WTC11 (cell line): ENCODE results near the gene GPLD1. TPM values are rescaled to one million over a fixed set of nuclear protein-coding genes. Genes with fewer than 3 reads are reported as not detected.

Source experiments
- ATAC-seq: fragments of 200-7000 bp; cut with Tn5 transposase; 2 replicates; pipeline ENCODE4 v1.10.0; 2021; ENCODE audit warnings: mild to moderate bottlenecking, moderate library complexity
- CTCF ChIA-PET: fragments of 300-600 bp; sonication (Branson Sonifier 250); formaldehyde crosslinking; loops from one replicate; lab custom pipeline; 2021; ENCODE audit warnings: antibody characterized with exemption; lab: Charles Lee
- POLR2A ChIA-PET: fragments of 350-600 bp; sonication (Branson Sonifier 250); formaldehyde crosslinking; loops from one replicate; lab custom pipeline; 2021; ENCODE audit warnings: antibody characterized with exemption; lab: Charles Lee
- DNase-seq: peaks from one replicate; pipeline ENCODE4 v3.0.0; 2021; ENCODE audit warnings: low spot score
- H3K27ac Mint-ChIP-seq: 2 replicates; pipeline ENCODE4 v1.8.0; 2021; ENCODE audit warnings: mixed read lengths
- H3K27me3 Mint-ChIP-seq: 2 replicates; pipeline ENCODE4 v1.8.0; 2021; ENCODE audit warnings: low read depth, mild to moderate bottlenecking, moderate library complexity, mixed read lengths
- H3K36me3 Mint-ChIP-seq: 2 replicates; pipeline ENCODE4 v1.8.0; 2021; ENCODE audit warnings: mixed read lengths
- H3K4me1 Mint-ChIP-seq: 2 replicates; pipeline ENCODE4 v1.8.0; 2022; ENCODE audit warnings: mixed read lengths
- H3K4me3 Mint-ChIP-seq: 2 replicates; pipeline ENCODE4 v1.8.0; 2021; ENCODE audit warnings: mild to moderate bottlenecking, moderate library complexity, mixed read lengths
- H3K9me3 Mint-ChIP-seq: 2 replicates; pipeline ENCODE4 v1.8.0; 2021; ENCODE audit warnings: mixed read lengths
- ARID4B ChIP-seq: sonication (generic); formaldehyde crosslinking; IDR thresholded peaks from 2 replicates; pipeline ENCODE4 v1.8.0; 2023; ENCODE audit warnings: missing genetic modification reagents, mild to moderate bottlenecking, borderline replicate concordance
- CDX4 ChIP-seq: fragments of 250-450 bp; sonication (Bioruptor Pico); IDR thresholded peaks from 2 replicates; pipeline ENCODE4 v1.9.0; 2021; ENCODE audit warnings: moderate library complexity, mild to moderate bottlenecking, inconsistent platforms, borderline replicate concordance
- CREB1 ChIP-seq: sonication (generic); formaldehyde crosslinking; IDR thresholded peaks from 2 replicates; pipeline ENCODE4 v1.8.0; 2023; ENCODE audit warnings: mild to moderate bottlenecking, missing genetic modification reagents
- CREM ChIP-seq: sonication (generic); formaldehyde crosslinking; IDR thresholded peaks from 2 replicates; pipeline ENCODE4 v1.8.1; 2022; ENCODE audit warnings: mild to moderate bottlenecking, missing genetic modification reagents, moderate library complexity
- E2F1 ChIP-seq: sonication (generic); formaldehyde crosslinking; IDR thresholded peaks from 2 replicates; pipeline ENCODE4 v1.8.0; 2022; ENCODE audit warnings: mild to moderate bottlenecking, missing genetic modification reagents
- ELF4 ChIP-seq: sonication (generic); formaldehyde crosslinking; IDR thresholded peaks from 2 replicates; pipeline ENCODE4 v1.8.1; 2022; ENCODE audit warnings: low read depth, mild to moderate bottlenecking, moderate library complexity, missing genetic modification reagents
- EMX1 ChIP-seq: fragments of 250-450 bp; sonication (Bioruptor Pico); IDR thresholded peaks from 2 replicates; pipeline ENCODE4 v1.8.0; 2021; ENCODE audit warnings: mild to moderate bottlenecking
- ERG ChIP-seq: fragments of 250-450 bp; sonication (Bioruptor Pico); IDR thresholded peaks from 2 replicates; pipeline ENCODE4 v1.8.0; 2021; ENCODE audit warnings: mild to moderate bottlenecking
- FOXP1 ChIP-seq: sonication (generic); formaldehyde crosslinking; IDR thresholded peaks from 2 replicates; pipeline ENCODE4 v1.8.0; 2022; ENCODE audit warnings: missing genetic modification reagents, mild to moderate bottlenecking, moderate library complexity, borderline replicate concordance
- IRF1 ChIP-seq: sonication (generic); formaldehyde crosslinking; IDR thresholded peaks from 2 replicates; pipeline ENCODE4 v1.8.0; 2023; ENCODE audit warnings: missing genetic modification reagents
- MYBL2 ChIP-seq: sonication (generic); formaldehyde crosslinking; IDR thresholded peaks from 2 replicates; pipeline ENCODE4 v1.8.1; 2023; ENCODE audit warnings: mild to moderate bottlenecking, moderate library complexity, missing genetic modification reagents
- NFYB ChIP-seq: sonication (generic); formaldehyde crosslinking; conservative IDR thresholded peaks from 2 replicates; pipeline ENCODE4 v1.8.0; 2022; ENCODE audit warnings: low read depth, missing genetic modification reagents
- PRDM15 ChIP-seq: sonication (generic); formaldehyde crosslinking; IDR thresholded peaks from 2 replicates; pipeline ENCODE4 v1.8.0; 2022; ENCODE audit warnings: missing genetic modification reagents
- PREB ChIP-seq: sonication (generic); formaldehyde crosslinking; IDR thresholded peaks from 2 replicates; pipeline ENCODE4 v1.8.1; 2022; ENCODE audit warnings: mild to moderate bottlenecking, missing genetic modification reagents, moderate library complexity, borderline replicate concordance
- SMAD4 ChIP-seq: sonication (generic); formaldehyde crosslinking; IDR thresholded peaks from 2 replicates; pipeline ENCODE4 v1.8.0; 2022; ENCODE audit warnings: mild to moderate bottlenecking, missing genetic modification reagents
- TP53 ChIP-seq: sonication (generic); formaldehyde crosslinking; IDR thresholded peaks from 2 replicates; pipeline ENCODE4 v1.8.1; 2023; ENCODE audit warnings: mild to moderate bottlenecking, missing genetic modification reagents
- ZNF121 ChIP-seq: sonication (generic); formaldehyde crosslinking; IDR thresholded peaks from 2 replicates; pipeline ENCODE4 v1.8.0; 2023; ENCODE audit warnings: missing genetic modification reagents
- ZNF219 ChIP-seq: sonication (generic); formaldehyde crosslinking; IDR thresholded peaks from 2 replicates; pipeline ENCODE4 v1.8.0; 2023; ENCODE audit warnings: missing genetic modification reagents, mild to moderate bottlenecking, borderline replicate concordance
- ZNF263 ChIP-seq: sonication (generic); formaldehyde crosslinking; IDR thresholded peaks from 2 replicates; pipeline ENCODE4 v1.8.1; 2022; ENCODE audit warnings: low read depth, mild to moderate bottlenecking, moderate library complexity, missing genetic modification reagents
- ZNF317 ChIP-seq: sonication (generic); formaldehyde crosslinking; IDR thresholded peaks from 2 replicates; pipeline ENCODE4 v1.8.1; 2023; ENCODE audit warnings: low read depth, mild to moderate bottlenecking, moderate library complexity, missing genetic modification reagents, borderline replicate concordance
- ZNF396 ChIP-seq: fragments of 250-450 bp; sonication (Bioruptor Pico); IDR thresholded peaks from 2 replicates; pipeline ENCODE4 v1.8.0; 2021; ENCODE audit warnings: mild to moderate bottlenecking, moderate library complexity, borderline replicate concordance
- ZNF512 ChIP-seq: sonication (generic); formaldehyde crosslinking; IDR thresholded peaks from 2 replicates; pipeline ENCODE4 v1.8.1; 2022; ENCODE audit warnings: missing genetic modification reagents, borderline replicate concordance
- total RNA-seq: library from RNA; stranded (reverse); gene quantifications from 3 replicates; pipeline ENCODE4 v1.2.3, GENCODE V29; 2021

The GPLD1 gene
- total RNA-seq, 1 experiment from 2014 or later: 8.4 TPM

GRCh38 chr6:24529985-24530384 lies 40.6 kb upstream of the GPLD1 start (continued):
- TF ChIP-seq ERG (CRISPR knock-in tag): no peak
- TF ChIP-seq CREB1 (CRISPR knock-in tag): no peak
- TF ChIP-seq EMX1: no peak
- TF ChIP-seq ZNF396 (CRISPR knock-in tag): no peak
- no peak for TF ChIP-seq IRF1 (CRISPR knock-in tag)
- no peak for TF ChIP-seq ZNF512 (CRISPR knock-in tag)
- no peak for TF ChIP-seq ZNF317 (CRISPR knock-in tag)

GRCh38 chr6:24524805-24525204 lies 35.4 kb upstream of the GPLD1 start:
- H3K4me3 Mint-ChIP-seq: no peak overlapping the region
- ChIA-PET CTCF (interaction anchor here (0.5 to 1.9 kb wide), 6 partner anchors 30 to 179 kb away, joined by 3 to 9 read pairs (median 4); partner anchors contain the start of gene ALDH5A1), POLR2A (interaction anchor here (0.7 kb wide), 1 partner anchor 27 kb away, joined by 4 read pairs; no protein-coding TSS in a partner anchor)
- H3K9me3 Mint-ChIP-seq: no peaks in the 10 kb centered on the region
- H3K36me3 Mint-ChIP-seq: no peaks in the 10 kb centered on the region
- ATAC-seq (peak; percentile 38), DNase-seq (peak; percentile 19)
- H3K4me1 Mint-ChIP-seq: no peaks in the 10 kb centered on the region
- no peaks in the 10 kb centered on the region for H3K27me3 Mint-ChIP-seq
- no peak overlapping the region for H3K27ac Mint-ChIP-seq
- TF ChIP-seq E2F1 (no peak), ARID4B (CRISPR knock-in tag) (no peak), MYBL2 (CRISPR knock-in tag) (no peak), FOXP1 (CRISPR knock-in tag) (no peak), ZNF219 (CRISPR knock-in tag) (no peak), CDX4 (CRISPR knock-in tag) (no peak), ELF4 (no peak), NFYB (CRISPR knock-in tag) (no peak), PREB (no peak), SMAD4 (CRISPR knock-in tag) (no peak), PRDM15 (CRISPR knock-in tag) (no peak), TP53 (CRISPR knock-in tag) (no peak), CREM (CRISPR knock-in tag) (no peak), ZNF263 (CRISPR knock-in tag) (no peak), ZNF121 (CRISPR knock-in tag) (no peak), EMX1 (no peak)
